ENCODE measurements around the gene PKP2.
"Not testable (repeated sequence)": the region's sequence is repeated elsewhere in the genome, so short reads cannot be mapped to it uniquely, and the experiment has no call there.

PKP2 gene

DNA sequence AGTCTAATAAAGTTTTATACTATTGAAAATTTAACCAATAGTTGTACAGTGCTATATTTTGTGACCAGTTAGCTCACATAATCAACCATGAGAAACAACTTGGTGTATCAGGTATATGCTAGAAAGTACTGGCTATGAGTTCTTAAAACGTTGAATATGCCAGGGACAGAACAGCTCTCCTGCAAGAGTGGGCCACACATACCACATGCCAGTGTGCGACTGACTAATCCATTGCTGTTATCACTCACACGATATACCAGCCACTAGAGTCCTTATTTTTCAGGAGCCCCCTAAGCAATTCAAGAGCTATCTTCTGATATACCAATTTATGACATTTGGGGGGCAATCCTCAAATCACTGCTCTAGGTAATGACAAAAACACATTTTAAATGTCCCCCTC is 9.5 kb downstream of the PKP2 start:
- Histone ChIP-seq H3K36me3 (ENCODE audit: insufficient read depth, low read length) (no peaks in the 10 kb centered on the region), H3K4me1 (ENCODE audit: insufficient read depth, low read length) (peaks cover 26% of the 10 kb centered on the region), H3K9me3 (ENCODE audit: control insufficient read depth, insufficient read depth, low read length) (no peaks in the 10 kb centered on the region), H3K9ac (ENCODE audit: low read depth, low read length) (no peak overlapping the region)

GRCh38 chr12:32885831-32886230 is 10.7 kb downstream of the PKP2 start:
- H3K9ac ChIP-seq (ENCODE audit: low read depth, low read length) = no peak overlapping the region
- no peaks in the 10 kb centered on the region for H3K36me3 ChIP-seq (ENCODE audit: insufficient read depth, low read length)
- peaks cover 19% of the 10 kb centered on the region for H3K4me1 ChIP-seq (ENCODE audit: insufficient read depth, low read length)
- no peaks in the 10 kb centered on the region for H3K9me3 ChIP-seq (ENCODE audit: control insufficient read depth, insufficient read depth, low read length)

DNA sequence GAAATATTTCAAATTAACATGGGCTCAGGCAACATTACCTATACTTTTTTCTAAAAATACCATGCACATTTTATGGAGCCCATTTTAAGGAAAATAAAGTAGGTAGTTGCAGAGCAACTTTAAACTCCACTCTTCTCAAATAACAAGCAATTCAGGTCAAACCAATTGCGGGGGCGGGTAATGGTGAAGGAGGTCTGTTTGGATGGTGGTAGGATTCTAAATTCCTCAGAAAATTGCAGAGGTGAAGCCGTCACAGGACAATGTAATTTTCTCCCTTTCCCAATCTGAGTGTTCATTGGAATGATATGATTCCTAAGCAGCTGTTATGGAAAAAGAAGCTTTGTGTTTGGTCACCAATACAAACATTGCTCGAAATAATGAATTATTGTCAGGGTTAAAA is 11.6 kb downstream of the PKP2 start:
- Histone ChIP-seq H3K9me3 (ENCODE audit: control insufficient read depth, insufficient read depth, low read length) (no peaks in the 10 kb centered on the region), H3K4me1 (ENCODE audit: insufficient read depth, low read length) (peaks cover 19% of the 10 kb centered on the region), H3K9ac (ENCODE audit: low read depth, low read length) (no peak overlapping the region), H3K36me3 (ENCODE audit: insufficient read depth, low read length) (no peaks in the 10 kb centered on the region)

- Histone ChIP-seq H3K9me3 (ENCODE audit: control insufficient read depth, insufficient read depth, low read length) (no peaks in the 10 kb centered on the region), H3K36me3 (ENCODE audit: insufficient read depth, low read length) (peaks cover 5% of the 10 kb centered on the region; the same call in 1 of the 2 replicates), H3K4me1 (ENCODE audit: insufficient read depth, low read length) (peaks cover 9% of the 10 kb centered on the region; the same call in 1 of the 2 replicates), H3K9ac (ENCODE audit: low read depth, low read length) (no peak overlapping the region)
These were observed 14.9 kb downstream of the PKP2 start for GRCh38 chr12:32881702-32882101.

DNA sequence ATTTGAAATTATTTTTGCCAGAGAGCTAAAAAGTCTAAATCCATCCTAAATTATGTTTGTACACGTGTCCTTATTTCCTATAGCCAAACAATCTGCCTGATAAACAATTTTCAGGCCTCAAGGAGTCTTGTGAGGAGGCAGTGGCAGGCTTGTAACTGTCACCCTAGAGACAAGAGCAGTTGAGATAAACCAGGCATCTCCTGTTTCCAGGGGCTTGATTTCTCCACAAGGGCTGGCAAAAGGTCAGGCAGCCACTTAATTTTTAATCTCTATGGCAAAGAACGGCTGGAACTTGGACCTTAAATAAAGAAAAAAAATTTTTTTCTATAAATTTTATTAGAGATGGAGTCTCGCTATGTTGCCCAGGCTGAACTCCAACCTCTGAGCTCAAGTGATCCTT is 15.5 kb downstream of the PKP2 start:
- Histone ChIP-seq H3K36me3 (ENCODE audit: insufficient read depth, low read length) (peaks cover 5% of the 10 kb centered on the region; the same call in 1 of the 2 replicates), H3K9ac (ENCODE audit: low read depth, low read length) (no peak overlapping the region), H3K9me3 (ENCODE audit: control insufficient read depth, insufficient read depth, low read length) (no peaks in the 10 kb centered on the region), H3K4me1 (ENCODE audit: insufficient read depth, low read length) (peaks cover 9% of the 10 kb centered on the region; the same call in 1 of the 2 replicates)

- H3K36me3 ChIP-seq (ENCODE audit: insufficient read depth, low read length); H3K4me1 ChIP-seq (ENCODE audit: insufficient read depth, low read length); H3K9ac ChIP-seq (ENCODE audit: low read depth, low read length); H3K9me3 ChIP-seq (ENCODE audit: control insufficient read depth, insufficient read depth, low read length): not testable (repeated sequence)
These were observed 17.5 kb downstream of the PKP2 start for GRCh38 chr12:32879066-32879465.

GRCh38 chr12:32877601-32878459 is 18.7 kb downstream of the PKP2 start:
- Histone ChIP-seq H3K4me1 (ENCODE audit: insufficient read depth, low read length) (no peaks in the 10 kb centered on the region), H3K36me3 (ENCODE audit: insufficient read depth, low read length) (peaks cover 5% of the 10 kb centered on the region; the same call in 1 of the 2 replicates), H3K9me3 (ENCODE audit: control insufficient read depth, insufficient read depth, low read length) (no peaks in the 10 kb centered on the region), H3K9ac (ENCODE audit: low read depth, low read length) (no peak overlapping the region)

GRCh38 chr12:32876004-32876403 is 20.6 kb downstream of the PKP2 start:
- H3K9ac ChIP-seq (ENCODE audit: low read depth, low read length) = no peak overlapping the region
- peaks cover 5% of the 10 kb centered on the region; the same call in 1 of the 2 replicates for H3K36me3 ChIP-seq (ENCODE audit: insufficient read depth, low read length)
- H3K4me1 ChIP-seq (ENCODE audit: insufficient read depth, low read length) = no peaks in the 10 kb centered on the region
- no peaks in the 10 kb centered on the region for H3K9me3 ChIP-seq (ENCODE audit: control insufficient read depth, insufficient read depth, low read length)

DNA sequence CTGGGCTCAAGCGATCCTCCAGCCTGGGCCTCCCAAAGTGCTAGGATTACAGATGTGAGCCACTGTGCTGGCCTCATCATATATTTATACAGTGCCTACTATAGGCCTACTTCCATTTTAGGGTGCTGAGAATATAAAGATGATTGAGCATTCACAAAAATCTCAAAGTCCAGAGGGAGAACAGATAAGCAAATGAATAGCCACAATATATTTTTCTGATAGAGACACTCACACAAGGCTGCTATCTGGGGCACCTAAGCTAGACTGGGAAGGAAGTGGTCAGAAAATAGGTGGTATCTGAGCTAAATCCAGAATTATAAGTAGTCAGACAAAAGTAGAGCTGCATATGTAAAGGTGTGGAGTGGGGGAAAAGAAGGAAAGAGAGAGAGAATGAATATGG is 21.6 kb downstream of the PKP2 start:
- H3K9me3 ChIP-seq (ENCODE audit: control insufficient read depth, insufficient read depth, low read length) = no peaks in the 10 kb centered on the region
- no peak overlapping the region for H3K9ac ChIP-seq (ENCODE audit: low read depth, low read length)
- H3K36me3 ChIP-seq (ENCODE audit: insufficient read depth, low read length) = peaks cover 5% of the 10 kb centered on the region; the same call in 1 of the 2 replicates
- no peaks in the 10 kb centered on the region for H3K4me1 ChIP-seq (ENCODE audit: insufficient read depth, low read length)

DNA sequence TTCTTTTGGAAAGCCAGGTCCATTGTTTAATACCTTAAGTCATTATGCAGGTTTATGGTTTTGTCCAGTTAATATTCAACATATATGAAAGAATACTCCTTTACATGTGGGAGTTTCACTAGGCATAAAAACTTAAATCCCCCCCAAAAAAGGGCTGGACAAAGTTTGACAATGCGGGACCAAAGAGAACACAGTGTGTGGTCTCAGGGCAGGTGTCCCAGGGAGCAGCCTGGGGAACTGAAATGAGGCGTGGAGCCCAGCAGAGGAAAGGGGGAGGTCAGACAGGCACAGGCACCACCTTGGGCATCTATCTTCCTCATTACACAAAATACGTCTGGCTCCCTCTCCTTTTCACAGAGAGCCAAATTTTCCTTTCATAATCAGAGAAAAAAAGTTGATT is 22.5 kb downstream of the PKP2 start:
- no peaks in the 10 kb centered on the region for H3K9me3 ChIP-seq (ENCODE audit: control insufficient read depth, insufficient read depth, low read length)
- H3K9ac ChIP-seq (ENCODE audit: low read depth, low read length) = no peak overlapping the region
- H3K36me3 ChIP-seq (ENCODE audit: insufficient read depth, low read length) = peaks cover 5% of the 10 kb centered on the region; the same call in 1 of the 2 replicates
- no peaks in the 10 kb centered on the region for H3K4me1 ChIP-seq (ENCODE audit: insufficient read depth, low read length)

GRCh38 chr12:32872416-32872815 is 24.2 kb downstream of the PKP2 start:
- H3K9ac ChIP-seq (ENCODE audit: low read depth, low read length); H3K36me3 ChIP-seq (ENCODE audit: insufficient read depth, low read length); H3K9me3 ChIP-seq (ENCODE audit: control insufficient read depth, insufficient read depth, low read length); H3K4me1 ChIP-seq (ENCODE audit: insufficient read depth, low read length): not testable (repeated sequence)

GRCh38 chr12:32870716-32871115 is 25.9 kb downstream of the PKP2 start:
- Histone ChIP-seq H3K36me3 (ENCODE audit: insufficient read depth, low read length) (no peaks in the 10 kb centered on the region), H3K9ac (ENCODE audit: low read depth, low read length) (no peak overlapping the region), H3K9me3 (ENCODE audit: control insufficient read depth, insufficient read depth, low read length) (no peaks in the 10 kb centered on the region), H3K4me1 (ENCODE audit: insufficient read depth, low read length) (no peaks in the 10 kb centered on the region)

- no peaks in the 10 kb centered on the region for H3K9me3 ChIP-seq (ENCODE audit: control insufficient read depth, insufficient read depth, low read length)
- H3K36me3 ChIP-seq (ENCODE audit: insufficient read depth, low read length) = no peaks in the 10 kb centered on the region
- no peaks in the 10 kb centered on the region for H3K4me1 ChIP-seq (ENCODE audit: insufficient read depth, low read length)
- no peak overlapping the region for H3K9ac ChIP-seq (ENCODE audit: low read depth, low read length)
These were observed 27.7 kb downstream of the PKP2 start for GRCh38 chr12:32868885-32869284.

DNA sequence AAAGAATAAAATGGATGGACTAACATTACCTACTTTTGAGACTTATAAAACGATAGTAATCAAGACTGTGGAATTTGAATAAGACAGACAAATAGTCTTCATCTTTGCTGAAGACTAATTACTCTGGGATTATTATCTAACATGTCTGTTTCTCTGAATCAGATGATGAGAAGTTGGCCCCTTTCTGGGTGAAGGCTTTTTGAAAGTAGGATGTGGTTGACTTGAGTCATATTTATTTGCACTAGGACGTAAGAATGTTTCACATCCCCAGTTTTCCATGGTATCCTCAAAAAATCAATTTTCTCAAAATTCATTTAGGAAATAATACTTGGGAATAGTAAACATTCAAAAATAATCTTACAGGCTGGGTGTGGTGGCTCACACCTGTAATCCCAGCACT is 31.8 kb downstream of the PKP2 start:
- no peaks in the 10 kb centered on the region for H3K4me1 ChIP-seq (ENCODE audit: insufficient read depth, low read length)
- H3K9me3 ChIP-seq (ENCODE audit: control insufficient read depth, insufficient read depth, low read length) = no peaks in the 10 kb centered on the region
- no peak overlapping the region for H3K9ac ChIP-seq (ENCODE audit: low read depth, low read length)
- H3K36me3 ChIP-seq (ENCODE audit: insufficient read depth, low read length) = no peaks in the 10 kb centered on the region

- no peaks in the 10 kb centered on the region for H3K4me1 ChIP-seq (ENCODE audit: insufficient read depth, low read length)
- no peaks in the 10 kb centered on the region for H3K9me3 ChIP-seq (ENCODE audit: control insufficient read depth, insufficient read depth, low read length)
- no peak overlapping the region for H3K9ac ChIP-seq (ENCODE audit: low read depth, low read length)
- no peaks in the 10 kb centered on the region for H3K36me3 ChIP-seq (ENCODE audit: insufficient read depth, low read length)
These were observed 33.4 kb downstream of the PKP2 start for GRCh38 chr12:32863128-32863527.
